Activated CD8-positive, alpha-beta memory T cell treated with anti-CD3 and anti-CD28 coated beads, Interleukin-2, amount 50 U/mL, for 48 hours (primary cell): ENCODE data around the gene RRP12.
"Not testable (repeated sequence)": the region's sequence is repeated elsewhere in the genome, so short reads cannot be mapped to it uniquely, and the experiment has no call there.

ENCODE experiments used
- DNase-seq: peaks from one replicate; pipeline ENCODE4 v3.0.0-alpha.2; 2020

RRP12 gene

DNA sequence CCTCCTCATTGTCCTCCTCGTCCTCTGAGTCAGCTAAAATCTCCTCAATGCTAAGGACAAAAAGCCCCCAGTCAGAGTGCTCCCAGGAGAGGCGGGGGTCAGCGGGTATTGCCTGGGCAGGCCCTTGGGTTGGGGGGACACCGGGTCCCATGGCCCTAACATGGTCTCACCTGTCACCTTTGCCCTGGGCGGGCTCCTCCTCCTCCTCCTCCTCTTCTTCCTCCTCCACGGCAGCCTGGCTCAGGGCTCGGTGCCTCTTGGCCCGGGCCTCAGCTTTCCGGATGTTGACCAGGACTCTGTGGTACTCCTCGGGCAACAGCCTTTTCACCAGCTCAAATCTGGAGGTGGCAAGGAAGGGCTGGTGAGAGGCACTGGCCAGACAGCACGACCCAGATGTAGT lies 34.6 kb downstream of the RRP12 start:
- no peak for DNase-seq

DNA sequence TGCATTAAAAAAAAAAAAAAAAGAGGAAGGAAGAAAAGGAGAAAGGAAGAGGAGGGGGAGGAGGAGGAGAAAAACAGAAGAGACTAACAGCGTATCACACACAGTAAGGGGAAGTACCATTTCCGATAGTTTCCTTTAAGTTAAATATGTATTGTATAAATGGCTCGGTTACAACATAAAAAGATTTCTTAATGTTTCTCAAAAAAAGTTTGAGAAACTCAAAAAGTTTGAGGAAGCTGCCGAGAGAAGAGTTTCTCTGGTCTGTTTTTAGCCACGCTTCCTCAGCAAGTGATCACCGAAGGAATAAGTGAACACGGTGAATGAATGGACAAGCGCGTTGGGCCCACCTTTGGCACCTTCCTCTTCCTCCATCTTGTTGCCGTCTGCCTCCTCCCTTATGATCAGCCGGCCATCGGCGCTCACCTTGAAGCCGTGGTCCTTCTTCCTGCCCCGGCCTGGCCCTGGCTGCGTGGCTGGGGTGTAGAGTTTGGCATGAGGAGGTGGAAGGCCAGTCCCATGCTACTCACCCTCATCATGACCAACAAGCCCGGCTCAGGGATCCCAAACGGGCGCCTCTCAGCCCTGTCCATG lies 35.3 kb downstream of the RRP12 start:
- no peak for DNase-seq

DNA sequence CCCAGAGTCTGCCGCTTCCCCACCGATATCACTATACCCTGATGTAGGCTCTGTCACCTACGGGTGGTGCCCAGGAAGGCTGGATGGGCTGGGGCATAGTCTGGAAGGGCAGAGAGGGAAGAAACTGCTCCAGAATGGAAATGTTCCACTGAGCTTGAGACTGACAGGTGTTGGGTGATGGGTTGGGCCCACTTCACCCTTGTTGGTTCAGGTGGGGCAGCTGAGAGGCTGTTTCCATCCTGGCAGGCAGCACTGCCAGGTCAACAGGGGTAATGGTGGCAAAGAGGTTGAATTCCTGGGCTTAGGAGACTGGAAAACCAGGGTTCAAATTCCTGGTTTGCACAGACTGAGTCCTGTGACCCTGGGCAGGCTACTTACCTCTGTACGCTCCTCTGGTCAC lies 38.1 kb downstream of the RRP12 start:
- DNase-seq: no peak

DNA sequence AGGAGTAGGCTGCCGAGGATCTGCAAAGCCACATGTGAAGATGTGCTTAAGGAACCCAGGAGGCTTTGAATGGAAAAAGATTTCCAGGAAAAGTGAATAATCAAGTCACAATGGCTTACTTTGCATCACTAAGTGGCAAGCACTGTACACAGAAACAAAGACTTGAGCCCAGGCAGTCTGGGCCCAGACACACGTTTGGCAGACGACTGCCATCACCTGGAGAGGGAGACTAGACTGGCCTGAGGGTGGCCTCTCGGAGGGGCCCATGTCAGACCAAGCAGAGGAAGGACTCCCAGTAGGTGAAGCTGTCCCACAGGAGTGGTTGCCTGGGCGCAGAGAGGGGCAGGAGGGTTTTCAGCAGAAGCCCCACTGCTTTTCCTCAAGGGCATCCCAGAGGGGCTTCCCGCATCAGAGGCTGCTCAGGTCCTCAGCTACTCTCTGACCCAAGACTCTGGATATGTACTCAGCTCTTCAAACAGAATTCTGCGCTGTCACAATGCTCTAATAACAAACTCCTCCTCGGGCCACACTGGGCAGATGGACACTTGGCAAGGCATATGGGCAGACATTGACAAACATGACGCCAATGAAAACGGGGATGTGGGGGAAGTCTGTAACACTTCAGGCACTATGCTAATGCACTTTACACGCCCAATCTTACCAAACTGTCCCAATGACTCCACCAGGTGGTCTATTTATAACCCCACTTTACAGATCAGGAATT lies 38.7 kb downstream of the RRP12 start:
- DNase-seq: no peak

DNA sequence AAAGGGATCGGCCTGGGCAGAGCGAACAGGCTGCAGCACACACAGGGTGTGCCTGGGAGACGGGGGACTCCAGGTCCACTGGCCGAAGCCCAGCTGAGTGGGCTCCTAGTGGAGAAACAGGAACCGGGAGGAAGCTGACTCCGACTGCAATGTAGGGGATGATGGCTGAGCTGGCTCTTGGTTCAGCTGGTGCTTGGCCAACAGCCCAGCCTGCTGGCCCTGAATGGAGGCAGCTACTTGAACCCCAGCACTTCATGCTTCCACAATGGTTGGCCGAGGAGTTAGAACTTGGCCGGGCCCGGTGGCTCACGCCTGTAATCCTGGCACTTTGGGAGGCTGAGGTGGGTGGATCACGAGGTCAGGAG lies 39.6 kb downstream of the RRP12 start:
- DNase-seq: no peak

DNA sequence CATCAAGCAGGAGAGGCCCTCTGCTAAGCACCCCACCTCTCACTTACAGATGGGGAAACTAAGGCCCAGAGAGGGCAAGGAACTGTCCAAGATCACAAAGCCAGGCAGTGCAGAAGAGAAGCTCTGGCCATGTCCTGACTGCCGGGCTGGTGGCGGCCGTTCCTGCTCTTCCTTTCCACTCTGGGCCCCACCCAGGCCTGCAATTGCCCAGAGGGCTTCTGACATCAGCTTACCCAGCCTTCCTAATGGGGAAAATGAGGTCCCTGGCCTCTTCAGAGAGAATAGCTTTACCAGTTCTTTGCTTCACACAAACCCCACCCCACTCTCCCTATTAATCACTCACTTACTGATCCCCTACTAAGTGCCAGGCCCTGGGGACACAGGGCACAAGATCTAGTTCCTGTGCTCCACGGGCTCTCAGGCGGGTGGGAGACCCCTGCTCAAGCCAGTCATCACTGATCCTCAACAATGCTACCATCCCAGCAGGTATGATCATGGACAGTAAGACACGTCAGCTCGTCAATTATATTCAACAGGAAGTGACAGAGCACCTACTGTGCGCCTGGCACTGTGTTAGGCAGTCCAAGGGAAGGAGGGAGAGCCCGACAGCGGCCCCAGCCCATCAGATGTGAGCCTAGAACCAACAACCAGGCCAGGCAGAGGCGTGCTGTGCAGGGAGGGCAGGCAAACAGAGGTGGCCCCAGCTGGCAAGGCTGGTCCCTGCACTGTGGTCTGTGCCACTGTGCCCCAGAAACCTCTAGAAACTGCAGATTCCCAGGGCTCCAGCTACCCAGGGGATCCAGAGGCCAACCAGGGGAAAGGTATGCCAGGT lies 40.2 kb downstream of the RRP12 start:
- no peak for DNase-seq

DNA sequence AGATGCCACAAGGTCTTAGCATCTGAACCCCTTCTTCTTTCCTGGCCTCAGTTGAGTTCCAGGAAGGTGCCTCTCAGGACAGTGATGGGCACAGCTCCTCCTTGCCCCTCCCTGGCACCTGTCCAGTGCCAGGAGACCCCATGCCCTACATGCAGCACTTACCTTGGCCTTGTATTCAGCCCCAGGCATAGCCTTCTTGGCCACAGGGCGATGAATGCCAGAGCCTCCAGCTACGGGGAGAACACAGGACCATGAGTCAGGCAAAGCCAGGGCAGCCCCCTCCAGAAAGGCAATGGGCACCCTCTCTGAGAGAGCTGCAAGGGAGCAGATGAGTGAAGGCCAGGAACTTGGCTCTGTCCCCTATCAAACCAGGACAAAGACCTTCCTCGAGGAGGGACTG lies 42.4 kb downstream of the RRP12 start:
- DNase-seq: no peak

DNA sequence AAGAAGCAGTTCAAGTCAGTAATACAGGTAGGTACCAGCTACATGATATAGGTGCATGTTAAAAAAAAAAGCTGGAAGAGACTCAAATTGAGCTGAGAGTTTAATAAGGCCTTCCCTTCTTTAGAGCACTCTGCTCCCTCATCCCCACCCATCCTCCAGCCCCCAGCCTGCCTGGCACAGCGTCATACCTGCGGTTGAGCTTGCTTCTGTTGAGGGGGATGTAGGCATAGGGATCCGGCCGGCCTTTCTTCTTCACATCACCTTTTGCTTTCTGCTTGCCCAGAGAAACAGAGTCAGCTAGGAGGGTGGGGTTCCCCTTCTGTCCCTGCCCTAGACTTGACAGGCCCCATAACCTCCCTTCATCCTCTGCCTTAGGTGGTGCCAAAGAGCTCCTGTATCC lies 42.8 kb downstream of the RRP12 start:
- no peak for DNase-seq

DNA sequence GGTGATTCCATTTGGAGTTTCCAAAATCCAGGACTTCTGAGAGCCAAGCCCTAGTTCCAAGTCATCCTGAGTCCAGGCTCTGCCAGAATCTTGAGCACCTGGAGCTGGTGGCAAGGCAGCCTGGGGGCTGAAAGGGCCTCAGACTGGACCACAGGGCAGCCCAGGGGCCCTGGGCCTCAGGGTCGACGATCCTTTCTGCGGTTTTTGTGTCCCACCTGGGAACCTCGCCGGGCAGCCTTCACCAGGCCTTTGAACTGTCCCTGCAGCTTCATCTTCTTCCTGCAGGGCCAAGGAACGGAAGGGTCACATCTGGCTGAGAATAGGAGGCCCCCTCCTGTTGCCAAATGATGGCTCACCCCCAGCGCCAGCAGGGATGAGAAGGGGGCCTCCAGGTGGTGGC lies 44.2 kb downstream of the RRP12 start:
- DNase-seq: no peak

DNA sequence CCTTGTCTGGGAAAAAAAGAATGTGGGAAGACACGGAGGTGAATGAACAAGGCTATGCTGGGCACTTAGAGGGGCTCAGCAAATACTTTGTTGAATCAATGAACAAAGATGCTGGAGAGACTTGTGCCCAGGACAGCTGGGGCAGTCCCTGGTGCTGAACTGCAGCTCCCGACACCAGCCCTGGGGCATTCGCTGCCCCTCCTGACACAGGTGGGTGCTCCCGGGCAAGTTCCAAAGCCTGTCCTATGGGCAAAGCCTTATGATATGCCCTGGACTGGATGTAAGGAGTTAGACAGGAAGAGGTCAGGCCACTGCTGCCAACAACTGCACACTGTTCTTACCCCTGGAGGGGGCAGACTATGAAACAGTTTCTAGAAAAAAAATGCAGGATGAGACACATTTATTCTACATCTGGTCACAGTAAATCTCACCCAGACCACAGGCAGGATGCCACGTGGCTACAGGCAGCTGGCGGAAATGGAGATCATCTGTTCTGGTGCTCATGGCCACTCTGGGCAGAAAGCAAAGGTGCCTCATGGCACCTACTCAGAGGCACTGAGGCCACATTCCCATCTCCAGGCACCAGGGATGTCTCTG lies 44.7 kb downstream of the RRP12 start:
- no peak for DNase-seq

DNA sequence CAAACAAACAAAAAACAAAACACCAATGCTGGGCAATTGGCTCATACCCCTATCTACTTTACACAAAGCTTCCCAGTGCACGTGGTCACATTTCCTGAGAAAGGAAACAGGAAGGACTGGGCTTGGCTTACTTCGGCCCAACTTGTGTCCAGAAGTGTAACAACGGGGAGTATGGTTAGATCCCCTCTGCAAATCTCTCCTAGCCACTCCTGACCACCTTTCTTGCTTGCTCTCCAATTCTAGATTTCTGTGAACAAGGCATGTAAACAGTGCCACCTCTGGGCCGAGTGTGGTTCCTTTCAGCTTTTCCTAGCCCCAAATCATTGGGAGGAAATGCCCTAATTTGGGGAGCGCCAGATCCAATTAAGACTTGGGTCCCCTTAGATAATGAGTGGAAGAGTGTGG lies 45.6 kb downstream of the RRP12 start:
- DNase-seq: no peak

DNA sequence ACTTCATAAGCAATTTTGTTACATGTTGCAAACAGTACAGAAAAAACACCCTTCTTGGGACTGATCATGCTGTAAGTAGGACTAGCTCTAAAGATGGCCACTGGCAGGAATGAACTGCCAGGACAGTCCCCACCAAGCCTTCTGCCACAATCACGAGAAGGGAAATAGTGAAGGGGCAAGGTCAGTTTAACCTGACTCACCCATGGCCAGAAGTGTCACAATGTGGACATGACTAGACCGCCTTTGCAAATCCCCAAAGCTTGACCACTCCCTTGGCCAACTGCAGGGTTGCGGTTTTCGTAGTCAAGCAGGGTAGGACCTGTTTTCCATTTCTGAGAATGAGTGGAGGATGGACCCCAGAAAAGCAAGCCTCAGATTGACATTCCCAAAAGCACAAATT lies 47.2 kb downstream of the RRP12 start:
- DNase-seq: no peak

DNA sequence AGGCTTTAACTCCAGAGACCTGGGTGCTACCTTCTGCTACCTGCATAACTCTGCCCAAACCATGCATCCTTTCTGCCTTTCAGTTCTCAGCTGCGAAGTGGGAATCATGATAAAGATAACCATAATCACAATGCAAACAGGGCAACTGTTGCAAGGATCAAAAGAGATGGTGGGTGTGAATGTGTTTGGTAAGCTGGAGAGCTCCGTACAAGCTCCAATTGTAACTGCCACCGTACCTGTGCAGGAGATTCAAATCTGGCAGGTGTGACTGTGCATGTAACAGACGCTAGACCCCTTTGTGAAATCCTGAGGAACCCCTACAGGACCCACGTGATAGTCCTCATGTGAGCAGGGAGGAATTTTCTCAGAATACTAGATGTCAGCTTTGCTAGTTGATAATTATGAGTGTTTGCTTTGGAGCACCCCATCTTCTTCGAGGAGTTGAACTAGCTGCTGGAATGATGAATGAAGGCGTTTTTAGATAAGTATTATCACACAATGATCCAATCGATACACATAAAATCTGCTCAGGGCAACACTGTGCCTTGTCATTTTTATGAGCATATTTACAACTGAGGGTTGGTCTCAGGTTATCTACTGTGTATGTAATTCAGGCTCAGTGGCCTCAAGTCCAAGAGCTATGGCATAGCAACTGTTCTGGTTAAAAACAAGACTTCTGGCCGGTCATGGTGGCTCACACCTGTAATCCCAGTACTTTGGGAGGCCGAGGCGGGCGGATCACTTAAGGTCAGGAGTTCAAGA lies 51.2 kb downstream of the RRP12 start:
- no peak for DNase-seq

DNA sequence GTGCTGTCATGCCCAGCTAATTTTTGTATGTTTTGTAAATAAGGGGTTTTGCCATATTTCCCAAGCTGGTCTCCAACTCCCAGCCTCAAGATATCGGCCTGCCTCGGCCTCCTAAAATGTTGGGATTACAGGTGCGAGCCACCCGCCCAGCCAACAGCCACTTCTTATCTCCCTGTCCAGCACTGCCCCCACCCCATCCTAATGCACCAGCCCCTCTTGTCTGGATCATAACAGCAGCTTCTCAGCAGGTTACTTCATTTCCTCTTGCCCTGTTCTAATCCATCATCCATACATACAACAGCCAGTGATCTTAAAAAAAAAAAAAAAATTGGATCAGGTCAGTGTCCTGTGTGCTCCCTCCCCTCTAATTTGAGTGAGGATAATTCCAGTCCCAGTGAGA lies 53.8 kb downstream of the RRP12 start:
- no peak for DNase-seq

DNA sequence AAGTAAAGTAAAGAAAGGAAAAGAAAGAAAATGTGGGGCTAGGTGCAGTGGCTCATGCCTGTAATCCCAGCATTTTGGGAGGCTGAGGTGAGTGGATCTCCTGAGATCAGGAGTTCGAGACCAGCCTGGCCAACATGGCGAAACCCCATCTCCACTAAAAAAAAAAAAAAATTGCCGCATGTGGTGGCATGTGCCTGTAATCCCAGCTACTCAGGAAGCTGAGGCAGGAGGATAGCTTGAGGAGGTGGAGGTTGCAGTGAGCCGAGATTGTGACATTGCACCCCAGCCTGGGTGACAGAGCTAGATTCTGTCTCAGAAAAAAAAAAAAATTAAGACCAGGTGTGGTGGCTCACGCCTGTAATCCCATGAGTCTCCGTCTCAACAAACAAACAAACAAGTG lies 57.5 kb downstream of the RRP12 start:
- DNase-seq: not testable (repeated sequence)

DNA sequence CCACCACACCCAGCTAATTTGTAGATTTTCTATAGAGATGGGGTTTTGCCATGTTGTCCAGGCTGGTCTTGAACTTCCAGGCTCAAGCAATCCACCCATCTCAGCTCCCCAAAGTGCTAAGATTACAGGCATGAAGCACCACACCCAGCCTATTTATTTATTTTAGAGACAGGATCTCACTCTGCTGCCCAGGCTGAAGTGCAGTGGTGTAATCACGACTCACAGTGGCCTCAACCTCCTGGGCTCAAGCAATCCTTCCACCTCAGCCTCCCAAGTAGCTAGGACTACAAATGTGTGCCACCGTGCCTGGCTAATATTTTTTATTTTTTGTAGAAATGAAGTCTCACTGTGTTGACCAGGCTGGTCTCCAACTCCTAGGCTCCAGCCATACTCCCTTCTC lies 59.7 kb downstream of the RRP12 start:
- no peak for DNase-seq

DNA sequence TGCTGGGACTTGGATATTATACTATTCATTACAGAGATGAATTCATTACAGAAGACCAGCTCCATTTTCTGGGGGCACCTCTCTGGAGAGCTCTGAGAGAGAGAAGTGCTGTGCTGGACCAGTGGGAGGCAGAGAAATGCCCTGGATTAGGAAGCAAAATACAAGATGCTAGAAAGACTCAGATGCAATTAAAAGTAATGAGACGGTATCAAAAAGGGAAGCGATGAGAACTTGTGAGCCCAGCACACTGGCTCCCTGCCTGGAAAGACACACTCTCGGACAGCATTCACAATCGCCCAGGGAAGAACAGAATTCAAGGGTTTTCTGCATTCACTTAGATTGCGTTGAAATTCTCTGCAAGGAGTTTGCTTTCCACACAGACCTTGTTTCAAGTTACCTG lies 63.1 kb downstream of the RRP12 start:
- no peak for DNase-seq

DNA sequence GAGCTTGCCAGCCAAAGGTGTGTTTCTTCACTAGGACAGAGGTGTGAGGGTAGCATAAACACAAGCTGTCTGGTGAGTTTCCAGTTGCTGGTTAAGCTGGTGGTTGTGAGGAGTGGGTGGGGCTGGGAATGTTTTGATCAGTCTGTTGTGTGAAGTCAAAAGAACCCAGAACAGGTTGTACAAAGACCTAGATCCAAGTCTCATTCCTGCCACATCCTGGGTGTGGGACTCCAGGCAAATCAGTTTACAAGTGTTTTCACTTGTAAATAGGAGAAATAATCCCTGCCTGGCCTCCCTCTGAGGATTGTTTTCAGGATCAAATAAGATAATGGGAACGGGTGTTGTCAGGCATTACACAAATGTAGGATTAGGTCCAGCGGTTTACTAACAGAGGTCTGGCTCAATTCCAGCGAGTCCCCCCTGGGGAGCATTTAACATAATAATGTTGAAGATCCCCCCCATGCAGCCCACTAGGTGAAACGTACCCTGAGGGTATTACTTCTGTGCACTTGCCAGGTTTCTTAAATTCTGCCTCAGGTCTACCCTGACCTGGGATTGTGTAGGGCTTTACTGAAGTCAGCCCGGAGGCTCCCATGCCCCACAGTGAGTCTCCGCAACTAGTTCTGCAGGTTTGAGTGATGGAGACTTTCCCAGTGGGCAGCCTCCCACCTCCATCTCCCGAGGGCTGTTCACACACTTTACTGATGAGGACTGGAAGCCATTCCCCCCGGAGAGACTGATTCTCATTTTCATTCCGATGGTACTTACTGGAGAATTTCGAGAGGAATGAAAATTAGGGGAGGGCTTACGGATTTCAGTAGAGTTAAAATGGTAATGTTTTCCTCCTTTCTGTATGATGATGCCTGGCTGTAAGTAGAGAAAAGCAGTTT lies 64.0 kb downstream of the RRP12 start:
- DNase-seq: no peak

DNA sequence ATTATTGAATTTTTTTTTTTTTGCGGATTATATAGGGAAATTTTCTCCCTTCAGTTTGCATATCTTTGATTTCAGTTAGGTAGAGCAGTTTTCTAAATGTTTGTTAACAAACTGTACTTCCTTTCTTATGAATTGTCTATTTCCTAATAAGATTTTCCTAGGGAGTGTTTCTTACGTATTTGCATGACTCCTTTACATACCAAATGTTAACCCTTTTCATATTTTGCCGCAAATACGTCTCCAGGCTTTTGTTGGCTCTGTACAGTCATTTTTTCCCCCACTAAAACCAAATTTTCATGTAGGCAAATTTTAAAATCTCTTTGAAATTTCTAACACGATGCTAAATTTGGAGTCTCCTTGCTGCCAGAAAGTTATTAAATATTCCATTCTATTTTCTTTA lies 64.7 kb downstream of the RRP12 start:
- DNase-seq: no peak

DNA sequence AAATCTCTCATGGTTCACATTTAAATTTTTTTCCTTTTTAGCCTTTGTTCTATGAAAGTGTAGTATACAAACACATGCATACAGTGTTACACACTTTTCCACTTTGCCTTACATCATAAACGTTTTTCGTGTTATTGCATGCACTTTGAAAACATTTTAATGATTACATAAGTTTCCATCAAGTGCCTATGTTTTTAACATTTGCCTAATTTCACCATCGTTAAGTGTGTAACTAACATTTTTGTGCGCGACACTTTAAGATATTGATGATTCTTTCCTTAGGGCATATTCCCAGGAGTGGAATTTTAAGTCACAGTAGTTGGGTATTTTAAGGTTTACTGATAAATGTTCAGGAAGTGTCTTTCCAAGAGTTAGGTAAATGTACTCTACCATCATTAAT lies 65.1 kb downstream of the RRP12 start:
- DNase-seq: no peak

DNA sequence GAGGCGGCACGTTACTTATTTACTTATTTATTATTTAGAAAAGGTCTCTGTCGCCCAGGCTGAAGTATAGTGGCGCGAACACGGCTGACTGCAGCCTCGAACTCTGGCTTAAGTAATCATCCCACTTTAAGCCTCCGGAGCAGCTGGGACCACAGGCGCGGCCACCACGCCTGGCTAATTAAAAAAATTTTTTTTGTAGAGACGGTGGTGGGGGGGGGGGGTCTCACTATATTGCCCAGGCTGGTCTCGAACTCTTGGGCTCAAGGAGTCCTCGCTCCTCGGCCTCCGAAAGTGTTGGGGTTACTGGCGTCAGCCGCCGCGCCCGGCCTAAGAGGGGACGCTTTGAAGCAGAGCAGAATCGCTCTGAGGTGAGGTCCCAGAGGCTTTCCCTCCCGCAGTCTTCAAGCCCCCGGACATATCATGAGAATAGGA lies 65.9 kb downstream of the RRP12 start:
- peak; percentile 61 for DNase-seq
